K562 (cell line): ENCODE results near the gene SSR4. TPM values are rescaled to one million over a fixed set of nuclear protein-coding genes. Genes with fewer than 3 reads are reported as not detected.

Experiments used
- CREB1 ChIP-seq, 2 experiments: sonication (generic) in 1 of 2; formaldehyde crosslinking in 1 of 2; IDR thresholded peaks; 2 replicates each; pipeline versions ENCODE4 v1.6.1 to v1.8.0; 2012 to 2022; ENCODE audit warnings: inconsistent platforms in 1 of 2, mild to moderate bottlenecking in 1 of 2, missing genetic modification reagents in 1 of 2, moderate library complexity in 1 of 2
- ETV6 ChIP-seq, 3 experiments: fragments of 150-350 bp in 1 of 3; sonication (generic) in 1 of 3; formaldehyde crosslinking in 1 of 3; IDR thresholded peaks; 2 replicates each; pipeline versions ENCODE4 v1.6.1 to v1.8.0; 2014 to 2022; ENCODE audit warnings: borderline replicate concordance in 2 of 3, low read depth in 2 of 3, antibody characterized with exemption in 1 of 3, low read length in 1 of 3, mild to moderate bottlenecking in 1 of 3, missing genetic modification reagents in 1 of 3
- FOXK1 ChIP-seq: sonication (generic); formaldehyde crosslinking; IDR thresholded peaks from 2 replicates; pipeline ENCODE4 v1.8.0; 2022; ENCODE audit warnings: missing genetic modification reagents, mild to moderate bottlenecking, borderline replicate concordance
- KAT8 ChIP-seq: fragments of 450-650 bp; IDR thresholded peaks from 2 replicates; pipeline ENCODE4 v1.6.1; 2016; ENCODE audit warnings: low read depth, mild to moderate bottlenecking
- MXI1 ChIP-seq: IDR thresholded peaks from 2 replicates; pipeline ENCODE4 v1.6.1; 2011; ENCODE audit warnings: low read depth, mild to moderate bottlenecking, improper control_type of control experiment, low read length
- MYC ChIP-seq, 2 experiments: fragments of 250-450 bp in 1 of 2; sonication (Bioruptor Pico) in 1 of 2; IDR thresholded peaks; 2 replicates each; pipeline versions ENCODE4 v1.5.1 to v1.6.1; 2012 to 2021; ENCODE audit warnings: low read depth in 2 of 2, borderline replicate concordance in 1 of 2, improper control_type of control experiment in 1 of 2, low read length in 1 of 2, mild to moderate bottlenecking in 1 of 2, moderate library complexity in 1 of 2
- PHF20 ChIP-seq: fragments of 450-650 bp; IDR thresholded peaks from 2 replicates; pipeline ENCODE4 v1.6.1; 2018; ENCODE audit not compliant: partially characterized antibody
- SIRT6 ChIP-seq: IDR thresholded peaks from one replicate; pipeline ENCODE4 v1.6.1; 2012; ENCODE audit warnings: low read depth, mild to moderate bottlenecking, control low read depth, inconsistent platforms, low read length, moderate library complexity
- TRIM24 ChIP-seq, 2 experiments: fragments of 450-650 bp; IDR thresholded peaks; 2 replicates each; pipeline ENCODE4 v1.6.1; 2016
- polyA plus RNA-seq, 8 experiments: library from polyadenylated mRNA; depleted of rRNA in 4 of 8; stranded (reverse) in 5 of 8; unstranded in 3 of 8; fragments of >200 nt; fragmentation: Nextera tagmentation in 2 of 8; fragmentation: Illumina TruSeq in 1 of 8; extraction: Ambion mirVana in 2 of 8; extraction: Trizol in 1 of 8; gene quantifications; 2 replicates each; pipeline versions ENCODE4 v1.2.1 to v1.2.3, GENCODE V29; 2011 to 2014; ENCODE audit warnings: inconsistent platforms in 1 of 8, missing spikeins in 1 of 8
- total RNA-seq, 7 experiments: library from RNA; depleted of rRNA in 6 of 7; stranded (reverse); fragments of >200 nt in 6 of 7; fragmentation: Illumina TruSeq in 2 of 7; extraction: Trizol in 2 of 7; gene quantifications; 2 replicates each; pipeline versions ENCODE4 v1.2.1 to v1.2.3, GENCODE V29; 2011 to 2021; ENCODE audit warnings: low replicate concordance in 1 of 7
- TF ChIP-seq, protein P1 (sequence below), 2 experiments: fragments of 450-650 bp; IDR thresholded peaks; 2 replicates each; pipeline ENCODE4 v1.6.1; 2016; ENCODE audit warnings: mild to moderate bottlenecking in 2 of 2, borderline replicate concordance in 1 of 2, low read depth in 1 of 2, moderate library complexity in 1 of 2
- TF ChIP-seq, protein P2 (sequence below): sonication (generic); formaldehyde crosslinking; IDR thresholded peaks from 2 replicates; pipeline ENCODE4 v1.8.0; 2022; ENCODE audit warnings: missing genetic modification reagents, mild to moderate bottlenecking, borderline replicate concordance

The SSR4 gene
- total and polyA plus RNA-seq, 9 of the 15 experiments (the other 6 are each of a cell fraction or from before 2014, with no cell fraction given), result 146 to 492 (median 272) TPM

DNA sequence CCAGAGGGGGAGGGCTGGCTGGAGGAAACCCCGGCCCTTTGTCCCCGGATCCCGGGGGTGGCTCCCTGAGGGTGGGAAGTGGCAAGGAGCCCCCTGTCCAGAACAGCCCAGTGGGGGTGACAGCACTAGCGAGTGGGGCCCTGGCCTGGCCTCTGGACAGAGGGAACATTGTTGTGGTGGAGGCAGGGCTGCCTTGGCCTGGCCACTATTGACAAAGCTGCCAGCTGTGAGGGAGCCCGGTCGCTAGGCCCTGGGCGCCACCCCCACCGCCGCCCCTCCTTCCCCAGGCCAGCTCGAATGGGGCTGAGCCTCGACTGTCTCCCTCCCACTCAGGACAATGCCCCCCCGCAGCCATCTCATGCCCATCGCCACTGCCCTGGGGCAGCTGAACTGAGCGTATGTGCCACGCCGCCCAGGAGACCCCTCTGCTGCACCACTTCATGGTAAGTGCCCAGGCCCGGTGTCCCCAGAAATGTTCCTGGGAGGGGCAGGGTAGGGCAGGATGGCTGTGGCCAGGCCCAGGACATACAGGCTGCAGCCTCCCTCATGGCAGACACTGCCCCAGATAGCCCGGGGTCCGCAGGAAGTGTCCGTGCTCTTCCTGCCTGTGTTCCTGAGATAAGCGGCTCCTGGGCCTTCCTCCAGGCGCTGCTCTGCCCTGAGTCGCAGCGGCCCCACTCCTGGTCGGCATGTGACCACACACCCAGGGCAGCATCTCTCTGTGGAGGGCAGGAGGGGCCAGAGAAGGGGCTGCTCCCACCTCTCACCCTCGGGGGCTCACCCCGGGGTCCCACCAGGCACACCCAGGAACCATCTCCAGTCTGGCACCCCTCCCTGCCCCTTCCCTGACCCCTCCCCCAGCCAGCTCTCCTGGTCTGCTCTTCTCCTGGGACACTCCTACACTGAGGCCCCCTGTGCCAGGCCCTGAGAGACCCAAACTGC, 29.1 kb upstream of the SSR4 start (continued):
- TF ChIP-seq, protein P1, sequence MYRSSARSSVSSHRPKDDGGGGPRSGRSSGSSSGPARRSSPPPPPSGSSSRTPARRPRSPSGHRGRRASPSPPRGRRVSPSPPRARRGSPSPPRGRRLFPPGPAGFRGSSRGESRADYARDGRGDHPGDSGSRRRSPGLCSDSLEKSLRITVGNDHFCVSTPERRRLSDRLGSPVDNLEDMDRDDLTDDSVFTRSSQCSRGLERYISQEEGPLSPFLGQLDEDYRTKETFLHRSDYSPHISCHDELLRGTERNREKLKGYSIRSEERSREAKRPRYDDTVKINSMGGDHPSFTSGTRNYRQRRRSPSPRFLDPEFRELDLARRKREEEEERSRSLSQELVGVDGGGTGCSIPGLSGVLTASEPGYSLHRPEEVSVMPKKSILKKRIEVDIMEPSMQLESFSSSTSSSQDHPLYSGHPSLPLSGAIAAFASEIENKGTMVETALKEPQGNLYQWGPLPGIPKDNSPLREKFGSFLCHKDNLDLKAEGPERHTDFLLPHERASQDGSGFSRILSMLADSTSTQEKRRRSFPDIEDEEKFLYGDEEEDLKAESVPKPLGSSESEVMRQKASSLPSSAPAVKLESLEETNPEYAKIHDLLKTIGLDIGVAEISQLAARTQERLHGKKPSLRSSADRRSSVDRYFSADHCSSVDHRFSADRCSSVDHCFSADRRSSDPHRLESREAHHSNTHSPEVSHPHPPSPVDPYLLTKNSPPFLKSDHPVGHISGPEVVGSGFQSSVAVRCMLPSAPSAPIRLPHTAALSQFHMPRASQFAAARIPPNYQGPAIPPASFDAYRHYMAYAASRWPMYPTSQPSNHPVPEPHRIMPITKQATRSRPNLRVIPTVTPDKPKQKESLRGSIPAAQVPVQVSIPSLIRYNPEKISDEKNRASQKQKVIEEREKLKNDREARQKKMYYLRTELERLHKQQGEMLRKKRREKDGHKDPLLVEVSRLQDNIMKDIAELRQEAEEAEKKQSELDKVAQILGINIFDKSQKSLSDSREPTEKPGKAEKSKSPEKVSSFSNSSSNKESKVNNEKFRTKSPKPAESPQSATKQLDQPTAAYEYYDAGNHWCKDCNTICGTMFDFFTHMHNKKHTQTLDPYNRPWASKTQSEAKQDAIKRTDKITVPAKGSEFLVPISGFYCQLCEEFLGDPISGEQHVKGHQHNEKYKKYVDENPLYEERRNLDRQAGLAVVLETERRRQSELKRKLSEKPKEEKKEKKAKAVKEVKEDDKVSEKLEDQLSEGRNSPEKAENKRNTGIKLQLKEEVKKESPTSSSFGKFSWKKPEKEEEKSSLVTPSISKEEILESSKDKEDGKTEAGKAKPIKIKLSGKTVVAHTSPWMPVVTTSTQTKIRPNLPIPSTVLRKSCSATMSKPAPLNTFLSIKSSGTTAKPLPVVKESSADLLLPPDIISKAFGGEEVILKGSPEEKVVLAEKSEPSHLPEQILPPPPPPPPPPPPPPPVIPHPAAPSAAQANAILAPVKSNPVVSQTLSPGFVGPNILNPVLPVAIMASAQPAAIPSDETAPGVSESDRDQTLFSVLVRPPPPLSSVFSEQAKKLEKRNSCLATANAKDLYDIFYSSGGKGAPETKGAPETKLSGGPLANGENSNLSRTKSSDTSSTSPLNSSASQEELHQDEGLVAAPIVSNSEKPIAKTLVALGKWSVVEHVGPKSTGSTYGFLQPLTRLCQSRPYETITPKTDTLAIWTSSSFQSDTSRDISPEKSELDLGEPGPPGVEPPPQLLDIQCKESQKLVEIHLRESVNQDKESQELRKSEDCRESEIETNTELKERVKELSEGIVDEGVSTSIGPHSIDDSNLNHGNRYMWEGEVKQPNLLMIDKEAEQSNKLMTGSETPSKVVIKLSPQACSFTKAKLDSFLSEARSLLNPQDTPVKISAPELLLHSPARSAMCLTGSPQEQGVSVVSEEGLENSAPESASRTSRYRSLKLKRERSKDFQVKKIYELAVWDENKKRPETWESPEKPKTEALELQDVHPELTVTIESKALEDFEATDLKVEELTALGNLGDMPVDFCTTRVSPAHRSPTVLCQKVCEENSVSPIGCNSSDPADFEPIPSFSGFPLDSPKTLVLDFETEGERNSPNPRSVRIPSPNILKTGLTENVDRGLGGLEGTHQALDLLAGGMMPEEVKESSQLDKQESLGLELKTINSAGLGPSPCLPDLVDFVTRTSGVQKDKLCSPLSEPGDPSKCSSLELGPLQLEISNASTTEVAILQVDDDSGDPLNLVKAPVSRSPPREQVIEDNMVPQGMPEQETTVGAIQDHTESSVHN (IDR thresholded peaks at IDR 0.05; ENCODE audit: borderline replicate concordance in 1 of 2, low read depth in 1 of 2), result no peak
- TF ChIP-seq MXI1 (no peak), FOXK1 (CRISPR knock-in tag) (no peak), KAT8 (no peak), TRIM24 (IDR thresholded peaks at IDR 0.05) (peak; percentile 43 to 81; a peak in 3 of 4 replicates), SIRT6 (no peak), MYC (IDR thresholded peaks at IDR 0.05; ENCODE audit: low read depth, low read length) (peak; percentile 88), MYC (CRISPR knock-in tag; IDR thresholded peaks at IDR 0.05; ENCODE audit: borderline replicate concordance, low read depth) (no peak), PHF20 (peak; percentile 50), ETV6 (IDR thresholded peaks at IDR 0.05; ENCODE audit: borderline replicate concordance in 1 of 2, low read depth in 2 of 2, low read length in 1 of 2) (peak; percentile 56 to 72; a peak in 2 of 4 replicates), ETV6 (CRISPR knock-in tag; IDR thresholded peaks at IDR 0.05; ENCODE audit: borderline replicate concordance) (no peak), CREB1 (IDR thresholded peaks at IDR 0.05) (0 out of 2 replicates have a peak, but pooled peaks have one; percentile 10), CREB1 (CRISPR knock-in tag; IDR thresholded peaks at IDR 0.05) (no peak; the same call in 1 of the 2 replicates)
- TF ChIP-seq, protein P2, sequence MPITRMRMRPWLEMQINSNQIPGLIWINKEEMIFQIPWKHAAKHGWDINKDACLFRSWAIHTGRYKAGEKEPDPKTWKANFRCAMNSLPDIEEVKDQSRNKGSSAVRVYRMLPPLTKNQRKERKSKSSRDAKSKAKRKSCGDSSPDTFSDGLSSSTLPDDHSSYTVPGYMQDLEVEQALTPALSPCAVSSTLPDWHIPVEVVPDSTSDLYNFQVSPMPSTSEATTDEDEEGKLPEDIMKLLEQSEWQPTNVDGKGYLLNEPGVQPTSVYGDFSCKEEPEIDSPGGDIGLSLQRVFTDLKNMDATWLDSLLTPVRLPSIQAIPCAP (CRISPR knock-in tag), result no peak
